ACHN (cell line): ENCODE results near the gene CRLF3.
"Not testable (repeated sequence)": the region's sequence is repeated elsewhere in the genome, so short reads cannot be mapped to it uniquely, and the experiment has no call there.

Experiments
- DNase-seq: peaks from one replicate; pipeline ENCODE4 v3.0.0-alpha.2; 2015
- in situ Hi-C: cut with HindIII; loops from 2 replicates; pipeline ENCODE4 v1.10.0; 2017; ENCODE audit warnings: low sequenced_read_pairs, low pct_ligation_motif_present, low pct_unique_long_range_greater_than_20kb

The CRLF3 gene

GRCh38 chr17:30824356-30825145 lies at the start of gene CRLF3:
CRLF3 (minus strand) TSS chr17:30824692; CDS start chr17:30824651, 41 bp downstream.
- in situ Hi-C loops, result no loop called here
- DNase-seq, result peak; percentile 93

DNA sequence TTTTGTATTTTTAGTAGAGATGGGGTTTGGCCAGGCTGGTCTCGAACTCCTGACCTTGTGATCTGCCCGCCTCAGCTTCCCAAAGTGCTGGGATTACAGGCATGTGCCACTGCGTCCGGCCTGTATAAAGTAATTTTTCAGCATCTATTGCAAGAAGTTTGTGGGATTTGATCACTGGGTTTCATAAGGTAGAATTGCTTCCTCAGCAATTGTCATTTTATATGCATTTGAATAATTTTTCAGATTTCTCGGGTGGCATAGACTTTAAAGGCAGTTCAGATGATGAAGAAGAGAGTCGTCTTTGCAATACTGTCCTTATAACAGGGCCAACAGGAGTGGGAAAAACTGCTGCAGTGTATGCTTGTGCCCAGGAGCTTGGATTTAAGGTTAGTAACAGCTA lies 44.5 kb upstream of the CRLF3 start:
- DNase-seq, result no peak
- in situ Hi-C loops, result no loop called here

- in situ Hi-C loops, result no loop called here
- DNase-seq, result no peak
Observed at GRCh38 chr17:30864636-30865035, 40.1 kb upstream of the CRLF3 start.

- DNase-seq, result no peak
- in situ Hi-C loops, result no loop called here
Observed at GRCh38 chr17:30858556-30859250, 34.2 kb upstream of the CRLF3 start.

DNA sequence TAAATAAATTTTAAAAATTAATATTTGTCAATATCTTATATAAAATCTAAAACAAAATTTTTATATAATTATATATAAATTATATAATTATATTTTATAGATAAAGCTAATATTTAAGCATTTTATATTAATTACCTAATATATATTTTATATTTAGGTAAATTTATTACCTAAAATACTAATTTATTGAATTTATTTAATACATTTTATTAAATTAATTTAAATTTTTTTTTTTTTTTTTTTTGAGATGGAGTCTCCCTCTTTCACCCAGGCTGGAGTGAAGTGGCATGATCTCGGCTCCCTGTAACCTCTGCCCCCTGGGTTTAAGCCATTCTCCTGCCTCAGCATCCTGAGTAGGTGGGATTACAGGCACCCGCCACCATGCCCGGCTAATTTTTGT lies 29.7 kb upstream of the CRLF3 start:
- in situ Hi-C loops, result no loop called here
- no peak for DNase-seq

GRCh38 chr17:30848021-30848420 lies 23.5 kb upstream of the CRLF3 start:
- DNase-seq, result no peak
- in situ Hi-C loops, result no loop called here

- no peak for DNase-seq
- in situ Hi-C loops, result no loop called here
Observed at GRCh38 chr17:30840771-30841170, 16.3 kb upstream of the CRLF3 start.

DNA sequence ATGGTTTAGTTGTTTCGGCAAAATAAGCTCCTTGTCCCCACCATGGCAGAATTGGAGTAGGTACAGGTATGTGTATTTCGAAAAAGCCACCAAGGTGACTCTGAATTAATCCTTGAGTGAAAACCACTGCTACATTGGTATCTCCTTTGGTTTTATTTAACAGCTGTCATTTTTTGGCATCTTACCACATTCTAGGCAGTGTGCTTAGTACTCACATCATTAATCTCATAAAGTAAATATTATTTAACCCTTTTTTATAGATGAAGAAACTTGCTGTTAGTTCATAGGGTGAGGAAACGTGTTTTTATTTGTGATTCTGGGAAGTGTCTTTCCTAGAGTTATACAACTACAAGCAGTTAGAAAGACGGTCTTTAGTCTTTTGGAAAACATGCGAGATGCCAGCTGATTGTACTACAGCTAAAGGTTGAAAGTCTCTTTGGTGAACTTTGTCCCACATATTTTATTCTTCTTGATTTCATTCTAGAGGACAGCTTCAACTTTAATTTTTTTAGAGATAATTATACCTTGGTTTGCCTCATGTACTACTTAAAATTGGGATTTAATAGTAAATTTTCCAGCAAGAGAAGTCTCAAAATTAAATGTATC lies 13.8 kb upstream of the CRLF3 start:
- DNase-seq, result no peak
- in situ Hi-C loops, result no loop called here

- no peak for DNase-seq
- in situ Hi-C loops, result no loop called here
Observed at GRCh38 chr17:30832438-30833124, 8.1 kb upstream of the CRLF3 start.

DNA sequence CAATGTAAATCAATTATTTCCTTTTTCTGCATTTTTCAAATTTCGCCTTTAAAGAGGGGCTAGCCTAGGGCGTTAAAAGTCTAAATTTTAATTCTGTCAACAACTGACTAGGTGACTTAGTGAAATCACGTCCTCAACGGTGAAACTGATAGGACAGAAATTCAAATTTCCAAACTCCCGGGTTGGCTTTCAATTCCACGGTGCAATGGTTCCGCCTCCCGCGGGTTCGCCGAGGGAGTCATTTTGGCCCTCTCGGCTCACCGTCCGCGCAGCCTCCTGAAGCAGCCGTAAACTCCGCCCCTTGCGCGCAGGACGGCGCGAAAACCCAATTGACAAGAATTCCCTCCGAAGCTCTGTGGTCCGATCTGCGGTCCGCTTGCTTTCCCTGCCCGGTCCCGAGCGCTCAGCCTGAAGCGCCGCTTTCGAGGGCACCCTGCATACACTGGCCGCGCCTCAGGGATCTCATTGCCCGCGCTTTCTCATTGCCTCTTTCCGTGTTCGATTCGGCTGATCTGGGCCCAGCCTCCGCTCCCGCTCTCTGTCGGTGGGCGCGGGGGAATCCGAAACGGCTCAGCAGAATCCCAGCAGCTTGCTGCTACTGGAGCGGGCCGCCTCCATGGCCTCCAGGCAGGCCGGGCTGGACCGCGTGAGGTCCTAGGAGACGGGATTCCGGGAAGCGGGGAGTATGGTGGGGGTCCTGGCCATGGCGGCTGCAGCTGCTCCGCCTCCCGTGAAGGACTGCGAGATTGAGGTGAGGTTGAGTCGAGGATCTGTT lies 7.4 kb upstream of the CRLF3 start, which contains the start of gene ATAD5:
TSS of gene ATAD5 (plus strand) at position 304 of the 775 bp plus-strand sequence. CDS start at position 686, 382 bp downstream.
- peak; percentile 93 for DNase-seq
- in situ Hi-C loops, result no loop called here

DNA sequence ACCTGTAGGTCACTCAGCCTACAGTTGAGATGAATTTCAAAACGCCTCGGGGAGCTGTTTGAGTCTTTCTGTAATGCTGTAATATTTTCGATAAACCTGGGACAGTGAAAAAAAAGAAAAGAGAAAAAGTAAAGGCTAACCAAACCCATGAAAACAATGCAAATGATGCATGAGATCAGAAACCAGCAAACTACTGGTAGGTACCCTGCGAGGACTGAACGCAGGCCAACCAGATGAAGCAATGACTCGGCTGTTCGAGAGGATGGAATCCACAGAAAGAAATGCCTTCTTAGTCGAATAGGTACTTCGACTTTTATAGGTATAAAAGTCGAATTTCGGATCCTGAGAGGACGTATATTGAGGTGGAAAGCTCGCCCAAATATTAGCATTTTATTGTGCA lies 6.8 kb upstream of the CRLF3 start:
- in situ Hi-C loops, result no loop called here
- peak; percentile 36 for DNase-seq

DNA sequence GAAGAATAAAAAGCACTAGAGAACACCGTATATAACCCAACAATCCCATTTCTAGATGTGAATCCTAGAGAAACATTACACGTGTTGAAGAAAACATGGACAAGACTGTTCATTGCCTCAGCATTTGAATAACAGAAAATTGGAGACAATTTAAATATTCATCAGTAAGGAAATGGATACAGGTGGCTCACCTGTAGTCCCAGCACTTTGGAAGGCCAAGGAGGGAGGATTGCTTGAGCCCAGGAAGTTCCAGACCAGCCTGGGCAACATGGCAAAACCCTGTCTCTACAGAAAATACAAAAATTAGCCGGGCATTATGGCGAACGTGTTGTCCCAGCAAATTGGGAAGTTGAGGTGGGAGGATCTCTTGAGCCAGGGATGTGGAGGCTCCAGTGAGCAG lies 4.5 kb upstream of the CRLF3 start:
- in situ Hi-C loops, result no loop called here

DNA sequence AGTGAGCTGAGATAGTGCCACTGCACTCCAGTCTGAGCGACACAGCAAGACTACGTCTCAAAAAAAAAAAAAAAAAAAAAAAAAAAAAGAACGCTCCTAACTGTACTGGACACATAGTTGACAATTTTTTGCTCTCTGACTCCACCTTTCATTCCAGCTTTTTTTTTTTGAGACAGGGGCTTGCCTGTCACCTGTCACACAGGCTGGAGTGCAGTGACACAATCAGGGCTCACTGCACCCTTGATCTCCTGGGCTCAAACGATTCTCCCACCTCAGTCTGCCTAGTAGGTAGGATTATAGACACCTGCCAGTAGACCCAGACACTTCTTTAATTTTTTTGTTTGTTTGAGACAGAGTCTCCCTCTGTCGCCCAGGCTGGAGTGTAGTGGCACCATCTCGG lies 2.6 kb upstream of the CRLF3 start:
- in situ Hi-C loops, result no loop called here
- DNase-seq, result no peak

More for the DNA sequence above, 4.5 kb upstream of the CRLF3 start:
- DNase-seq, result no peak

GRCh38 chr17:30824002-30824355 lies 513 bp downstream of the CRLF3 start:
- in situ Hi-C loops, result no loop called here
- DNase-seq, result peak; percentile 28

- no peak for DNase-seq
Observed at GRCh38 chr17:30823421-30823820, 1.1 kb downstream of the CRLF3 start.

GRCh38 chr17:30822919-30823318 lies 1.6 kb downstream of the CRLF3 start:
- DNase-seq, in situ Hi-C loops: not testable (repeated sequence)

More at GRCh38 chr17:30823421-30823820, 1.1 kb downstream of the CRLF3 start:
- in situ Hi-C loops, result no loop called here

GRCh38 chr17:30821871-30822723 lies 2.4 kb downstream of the CRLF3 start:
- no peak for DNase-seq
- in situ Hi-C loops, result no loop called here
